ENCODE results near the gene MAGI1.

Gene MAGI1

DNA sequence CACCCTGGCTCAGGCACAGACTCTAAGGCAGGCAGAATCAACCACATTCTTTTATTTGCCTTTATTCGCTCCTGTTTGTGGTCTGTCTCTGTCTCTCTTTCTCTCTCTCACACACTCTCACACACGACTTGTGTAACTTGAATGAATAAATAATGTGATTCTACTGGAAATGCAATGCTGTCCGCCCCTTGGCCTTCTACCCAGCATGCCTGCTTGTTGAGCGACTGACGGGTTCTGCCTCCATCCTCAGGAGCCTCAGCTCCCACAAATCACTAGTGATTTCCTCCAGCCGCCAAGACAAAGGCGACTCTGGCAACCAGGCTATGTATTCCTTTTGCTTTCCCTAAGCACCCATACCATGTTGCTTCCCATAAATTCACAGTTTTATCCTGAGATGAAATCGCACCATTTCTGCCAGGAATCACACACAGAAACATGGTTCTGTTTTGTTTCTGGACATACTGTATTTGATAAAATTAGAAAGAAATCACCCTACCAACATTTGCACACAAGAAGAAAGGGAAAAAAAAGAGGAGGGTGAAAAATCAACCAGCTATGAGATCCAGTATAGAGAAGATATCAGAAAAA, 460.8 kb downstream of the MAGI1 start:
- H3K27ac ChIP-seq (replicated peaks), result no peak overlapping the region
- H3K27me3 ChIP-seq (ENCODE audit: insufficient read depth, poor library complexity, severe bottlenecking), result no peaks in the 10 kb centered on the region
- TF ChIP-seq POLR2AphosphoS5 (IDR thresholded peaks at IDR 0.05; ENCODE audit: low read depth), result no peak
- TF ChIP-seq, protein P1, sequence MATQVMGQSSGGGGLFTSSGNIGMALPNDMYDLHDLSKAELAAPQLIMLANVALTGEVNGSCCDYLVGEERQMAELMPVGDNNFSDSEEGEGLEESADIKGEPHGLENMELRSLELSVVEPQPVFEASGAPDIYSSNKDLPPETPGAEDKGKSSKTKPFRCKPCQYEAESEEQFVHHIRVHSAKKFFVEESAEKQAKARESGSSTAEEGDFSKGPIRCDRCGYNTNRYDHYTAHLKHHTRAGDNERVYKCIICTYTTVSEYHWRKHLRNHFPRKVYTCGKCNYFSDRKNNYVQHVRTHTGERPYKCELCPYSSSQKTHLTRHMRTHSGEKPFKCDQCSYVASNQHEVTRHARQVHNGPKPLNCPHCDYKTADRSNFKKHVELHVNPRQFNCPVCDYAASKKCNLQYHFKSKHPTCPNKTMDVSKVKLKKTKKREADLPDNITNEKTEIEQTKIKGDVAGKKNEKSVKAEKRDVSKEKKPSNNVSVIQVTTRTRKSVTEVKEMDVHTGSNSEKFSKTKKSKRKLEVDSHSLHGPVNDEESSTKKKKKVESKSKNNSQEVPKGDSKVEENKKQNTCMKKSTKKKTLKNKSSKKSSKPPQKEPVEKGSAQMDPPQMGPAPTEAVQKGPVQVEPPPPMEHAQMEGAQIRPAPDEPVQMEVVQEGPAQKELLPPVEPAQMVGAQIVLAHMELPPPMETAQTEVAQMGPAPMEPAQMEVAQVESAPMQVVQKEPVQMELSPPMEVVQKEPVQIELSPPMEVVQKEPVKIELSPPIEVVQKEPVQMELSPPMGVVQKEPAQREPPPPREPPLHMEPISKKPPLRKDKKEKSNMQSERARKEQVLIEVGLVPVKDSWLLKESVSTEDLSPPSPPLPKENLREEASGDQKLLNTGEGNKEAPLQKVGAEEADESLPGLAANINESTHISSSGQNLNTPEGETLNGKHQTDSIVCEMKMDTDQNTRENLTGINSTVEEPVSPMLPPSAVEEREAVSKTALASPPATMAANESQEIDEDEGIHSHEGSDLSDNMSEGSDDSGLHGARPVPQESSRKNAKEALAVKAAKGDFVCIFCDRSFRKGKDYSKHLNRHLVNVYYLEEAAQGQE (IDR thresholded peaks at IDR 0.05; ENCODE audit: insufficient replicate concordance, low read depth), result no peak
- H3K4me3 ChIP-seq (replicated peaks; ENCODE audit: insufficient read depth, low read length), result no peak overlapping the region
- no peak for DNase-seq (ENCODE audit: low read depth in 1 of 2, low spot score in 1 of 2)

DNA sequence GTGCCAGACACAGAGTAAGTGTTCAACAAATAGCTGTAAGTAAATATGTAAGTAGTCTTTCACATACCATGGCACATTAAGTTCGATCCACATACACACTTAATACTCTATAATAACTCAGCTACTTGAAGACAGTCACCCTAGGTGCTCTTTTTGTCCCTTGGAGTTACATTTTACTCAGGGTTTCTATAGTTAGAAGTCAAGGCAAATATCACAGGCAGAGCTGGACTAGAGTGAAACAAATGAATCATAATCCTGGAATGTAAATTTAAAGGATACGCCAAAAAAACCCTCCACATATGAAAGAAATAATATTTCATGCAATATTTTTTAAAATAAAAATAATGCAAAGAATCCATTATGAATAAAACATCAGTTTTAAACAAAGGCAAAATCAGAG, 461.8 kb downstream of the MAGI1 start:
- no peak for DNase-seq (ENCODE audit: low read depth in 1 of 2, low spot score in 1 of 2)
- Histone ChIP-seq H3K27ac (replicated peaks) (no peak overlapping the region), H3K27me3 (ENCODE audit: insufficient read depth, poor library complexity, severe bottlenecking) (no peaks in the 10 kb centered on the region), H3K4me3 (replicated peaks; ENCODE audit: insufficient read depth, low read length) (no peak overlapping the region)
- no peak for TF ChIP-seq SPI1 (IDR thresholded peaks at IDR 0.05; ENCODE audit: borderline replicate concordance, low read depth)
- TF ChIP-seq GABPA (IDR thresholded peaks at IDR 0.05; ENCODE audit: low read depth), result no peak

DNA sequence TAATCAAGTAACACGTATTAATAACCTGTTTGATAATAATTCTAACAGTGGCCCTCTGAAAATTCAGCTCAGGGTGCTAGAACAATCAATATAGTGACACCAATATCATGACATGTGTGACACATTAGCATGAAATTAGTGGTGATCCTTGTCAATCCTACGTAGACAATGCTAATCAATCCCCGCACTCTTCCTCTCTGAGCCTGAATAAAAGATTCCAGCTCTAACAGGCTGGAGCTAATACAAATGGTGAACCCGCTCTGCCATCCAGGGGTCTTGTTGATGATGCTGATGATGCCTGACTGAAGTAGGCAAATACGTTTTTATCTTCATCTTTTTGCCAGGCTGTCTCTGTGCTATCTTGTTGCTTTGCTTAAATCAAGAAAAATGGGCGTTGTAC, 462.5 kb downstream of the MAGI1 start:
- TF ChIP-seq, protein P2, sequence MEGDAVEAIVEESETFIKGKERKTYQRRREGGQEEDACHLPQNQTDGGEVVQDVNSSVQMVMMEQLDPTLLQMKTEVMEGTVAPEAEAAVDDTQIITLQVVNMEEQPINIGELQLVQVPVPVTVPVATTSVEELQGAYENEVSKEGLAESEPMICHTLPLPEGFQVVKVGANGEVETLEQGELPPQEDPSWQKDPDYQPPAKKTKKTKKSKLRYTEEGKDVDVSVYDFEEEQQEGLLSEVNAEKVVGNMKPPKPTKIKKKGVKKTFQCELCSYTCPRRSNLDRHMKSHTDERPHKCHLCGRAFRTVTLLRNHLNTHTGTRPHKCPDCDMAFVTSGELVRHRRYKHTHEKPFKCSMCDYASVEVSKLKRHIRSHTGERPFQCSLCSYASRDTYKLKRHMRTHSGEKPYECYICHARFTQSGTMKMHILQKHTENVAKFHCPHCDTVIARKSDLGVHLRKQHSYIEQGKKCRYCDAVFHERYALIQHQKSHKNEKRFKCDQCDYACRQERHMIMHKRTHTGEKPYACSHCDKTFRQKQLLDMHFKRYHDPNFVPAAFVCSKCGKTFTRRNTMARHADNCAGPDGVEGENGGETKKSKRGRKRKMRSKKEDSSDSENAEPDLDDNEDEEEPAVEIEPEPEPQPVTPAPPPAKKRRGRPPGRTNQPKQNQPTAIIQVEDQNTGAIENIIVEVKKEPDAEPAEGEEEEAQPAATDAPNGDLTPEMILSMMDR (IDR thresholded peaks at IDR 0.05; ENCODE audit: insufficient read depth, low read length), result no peak
- TF ChIP-seq SPI1 (IDR thresholded peaks at IDR 0.05; ENCODE audit: borderline replicate concordance, low read depth) (no peak), POLR2AphosphoS5 (IDR thresholded peaks at IDR 0.05; ENCODE audit: low read depth) (no peak), GABPA (IDR thresholded peaks at IDR 0.05; ENCODE audit: low read depth) (no peak)
- TF ChIP-seq, protein P1 (IDR thresholded peaks at IDR 0.05; ENCODE audit: insufficient replicate concordance, low read depth), result no peak
- no peak for DNase-seq (ENCODE audit: low read depth in 1 of 2, low spot score in 1 of 2)
- no peaks in the 10 kb centered on the region for H3K27me3 ChIP-seq (ENCODE audit: insufficient read depth, poor library complexity, severe bottlenecking)
- no peak overlapping the region for H3K4me3 ChIP-seq (replicated peaks; ENCODE audit: insufficient read depth, low read length)
- H3K27ac ChIP-seq (replicated peaks), result no peak overlapping the region

DNA sequence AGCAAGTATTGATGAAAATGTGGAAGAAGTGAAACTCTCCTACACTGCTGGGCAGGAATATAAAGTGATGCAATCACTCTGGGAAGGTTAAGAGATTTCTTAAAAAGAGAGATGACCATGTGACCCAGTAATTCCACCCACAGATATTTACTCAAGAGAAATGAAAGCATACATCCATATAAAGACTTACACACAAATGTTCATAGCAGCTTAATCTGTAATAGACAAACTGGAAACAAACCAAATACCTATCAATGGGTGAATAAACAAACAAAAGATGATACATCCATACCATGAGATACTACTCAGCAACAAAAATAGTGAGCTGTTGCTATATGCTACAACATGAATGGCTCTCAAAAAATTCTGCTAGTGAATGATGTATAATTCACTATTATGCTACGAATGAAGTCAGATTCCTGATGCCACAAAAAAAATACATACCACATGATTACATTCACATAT, 463.3 kb downstream of the MAGI1 start:
- TF ChIP-seq, protein P1 (IDR thresholded peaks at IDR 0.05; ENCODE audit: insufficient replicate concordance, low read depth), result no peak
- TF ChIP-seq, protein P2 (IDR thresholded peaks at IDR 0.05; ENCODE audit: insufficient read depth, low read length), result no peak
- TF ChIP-seq POLR2AphosphoS5 (IDR thresholded peaks at IDR 0.05; ENCODE audit: low read depth) (no peak), GABPA (IDR thresholded peaks at IDR 0.05; ENCODE audit: low read depth) (no peak)
- no peaks in the 10 kb centered on the region for H3K27me3 ChIP-seq (ENCODE audit: insufficient read depth, poor library complexity, severe bottlenecking)
- no peak for DNase-seq (ENCODE audit: low read depth in 1 of 2, low spot score in 1 of 2)
- no peak overlapping the region for H3K4me3 ChIP-seq (replicated peaks; ENCODE audit: insufficient read depth, low read length)
- no peak overlapping the region for H3K27ac ChIP-seq (replicated peaks)

Data from HL-60 (cell line).